EL (cell line): ENCODE results near the gene RNF10.
"Not testable (repeated sequence)": the region's sequence is repeated elsewhere in the genome, so short reads cannot be mapped to it uniquely, and the experiment has no call there.

Experiments
- DNase-seq: peaks from one replicate; pipeline ENCODE4 v3.0.0-alpha.2; 2016

Gene RNF10

GRCh38 chr12:120617193-120617592 is 83.0 kb downstream of the RNF10 start:
- not testable (repeated sequence) for DNase-seq

- DNase-seq: not testable (repeated sequence)
These were observed 83.6 kb downstream of the RNF10 start for GRCh38 chr12:120617767-120618166.

DNA sequence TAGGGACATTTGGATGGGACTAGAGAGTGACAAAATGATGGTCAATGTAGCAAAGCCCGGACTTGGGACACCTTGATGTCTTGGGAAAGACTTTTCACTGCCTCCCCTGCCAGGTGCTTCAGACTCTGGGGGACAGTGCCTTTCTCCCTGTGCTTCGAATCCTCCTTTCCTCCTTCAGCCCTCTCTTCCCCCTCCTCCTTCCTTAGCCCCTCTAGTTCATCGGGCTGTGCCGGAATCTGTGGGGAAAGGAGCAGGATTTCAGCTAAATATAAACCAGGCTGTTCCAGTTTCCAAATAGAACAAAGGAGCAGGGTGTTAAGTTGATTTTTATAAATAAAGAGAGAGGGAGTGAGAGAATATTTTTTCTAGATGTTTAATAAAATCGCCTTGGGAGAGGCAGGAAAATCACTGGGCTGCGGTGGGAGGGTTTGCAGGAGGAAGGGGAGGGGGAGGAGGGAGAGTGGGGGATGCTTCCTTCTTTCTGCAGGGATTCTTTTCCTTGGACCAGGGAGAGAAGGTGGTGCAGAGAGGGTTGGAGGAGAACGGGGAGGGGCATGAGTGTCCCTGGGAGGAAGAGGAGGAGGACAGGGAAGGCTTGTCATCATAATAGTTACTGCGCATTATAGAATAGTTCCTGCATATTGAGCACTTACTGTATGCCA is 84.9 kb downstream of the RNF10 start:
- DNase-seq: no peak

DNA sequence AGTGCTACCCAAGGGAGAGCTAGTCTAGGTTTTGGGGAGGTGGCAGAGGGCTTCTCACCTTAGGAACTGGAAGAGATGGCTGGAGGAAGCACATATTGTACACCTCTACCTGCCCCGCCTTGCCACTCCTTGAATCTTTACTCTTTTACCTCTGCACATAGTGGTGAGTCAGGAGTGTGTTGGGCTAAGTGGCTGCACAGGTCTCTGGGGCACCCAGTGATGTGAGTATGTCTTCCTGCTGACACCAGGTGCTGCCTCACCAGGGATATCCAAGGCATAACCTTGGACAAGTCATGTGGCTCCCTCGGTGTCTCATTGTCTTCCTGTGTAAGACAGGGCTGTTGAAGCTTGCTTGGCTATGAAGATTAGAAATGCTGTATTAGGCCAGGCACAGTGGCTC is 86.5 kb downstream of the RNF10 start:
- no peak for DNase-seq

- no peak for DNase-seq
These were observed 91.6 kb downstream of the RNF10 start for GRCh38 chr12:120625557-120626419.
